Astrocyte (in vitro differentiated cells and primary cell): ENCODE measurements around the gene NKX1-1. TPM values are rescaled to one million over a fixed set of nuclear protein-coding genes. Genes with fewer than 3 reads are reported as not detected.

Source experiments
- DNase-seq: peaks from one replicate; pipeline ENCODE4 v3.0.0-alpha.2; 2010; ENCODE audit warnings: low read depth
- FAIRE-seq: peaks from 2 replicates; lab custom pipeline; 2011; peaks lifted over from hg19 to GRCh38; lab: Jason Lieb, UNC
- H2AFZ ChIP-seq: 2 replicates; pipeline ENCODE4 v1.6.0; 2012; ENCODE audit warnings: low read depth, low read length, inconsistent platforms
- H3K27ac ChIP-seq: 2 replicates; pipeline ENCODE4 v1.5.1; 2011; ENCODE audit warnings: low read depth, low read length, inconsistent platforms
- H3K27me3 ChIP-seq: 2 replicates; pipeline ENCODE4 v1.6.0; 2011; ENCODE audit warnings: low read length, inconsistent platforms; ENCODE audit not compliant: insufficient read depth
- H3K36me3 ChIP-seq: 2 replicates; pipeline ENCODE4 v1.5.1; 2011; ENCODE audit warnings: low read length, inconsistent platforms; ENCODE audit not compliant: insufficient read depth
- H3K4me1 ChIP-seq: 2 replicates; pipeline ENCODE4 v1.5.1; 2011; ENCODE audit warnings: low read length, inconsistent platforms; ENCODE audit not compliant: insufficient read depth
- H3K4me2 ChIP-seq: 2 replicates; pipeline ENCODE4 v1.6.0; 2012; ENCODE audit warnings: low read length, inconsistent platforms
- H3K4me3 ChIP-seq: 2 replicates; pipeline ENCODE4 v1.5.1; 2011; ENCODE audit warnings: low read depth, mild to moderate bottlenecking, low read length, inconsistent platforms; ENCODE audit not compliant: insufficient read depth
- H3K79me2 ChIP-seq: 2 replicates; pipeline ENCODE4 v1.6.0; 2012; ENCODE audit warnings: mild to moderate bottlenecking, low read length, inconsistent platforms; ENCODE audit not compliant: insufficient read depth
- H3K9ac ChIP-seq: 2 replicates; pipeline ENCODE4 v1.6.0; 2012; ENCODE audit warnings: mild to moderate bottlenecking, low read length, inconsistent platforms
- H3K9me3 ChIP-seq: 2 replicates; pipeline ENCODE4 v1.5.1; 2012; ENCODE audit warnings: low read depth, mild to moderate bottlenecking, low read length, inconsistent platforms; ENCODE audit not compliant: insufficient read depth
- H4K20me1 ChIP-seq: 2 replicates; pipeline ENCODE4 v1.6.0; 2012; ENCODE audit warnings: low read length, inconsistent platforms; ENCODE audit not compliant: insufficient read depth
- H3K27ac Mint-ChIP-seq: one replicate; pipeline ENCODE4 v1.8.0; 2021; ENCODE audit warnings: mild to moderate bottlenecking, mixed read lengths; ENCODE audit not compliant: unreplicated experiment
- H3K27me3 Mint-ChIP-seq: one replicate; pipeline ENCODE4 v1.8.0; 2021; ENCODE audit warnings: low read depth, mixed read lengths; ENCODE audit not compliant: unreplicated experiment
- H3K36me3 Mint-ChIP-seq: one replicate; pipeline ENCODE4 v1.8.0; 2021; ENCODE audit warnings: low read depth, mixed read lengths; ENCODE audit not compliant: unreplicated experiment
- H3K4me1 Mint-ChIP-seq: one replicate; pipeline ENCODE4 v1.8.0; 2021; ENCODE audit warnings: low read depth, mixed read lengths; ENCODE audit not compliant: unreplicated experiment
- H3K4me3 Mint-ChIP-seq: one replicate; pipeline ENCODE4 v1.8.0; 2021; ENCODE audit warnings: mild to moderate bottlenecking, moderate library complexity, mixed read lengths; ENCODE audit not compliant: unreplicated experiment
- H3K9me3 Mint-ChIP-seq: one replicate; pipeline ENCODE4 v1.8.0; 2021; ENCODE audit warnings: mild to moderate bottlenecking, mixed read lengths; ENCODE audit not compliant: unreplicated experiment
- EZH2 ChIP-seq: IDR thresholded peaks from 2 replicates; pipeline ENCODE4 v1.6.1; 2012; ENCODE audit warnings: mild to moderate bottlenecking, low read length, inconsistent platforms; ENCODE audit not compliant: insufficient read depth
- total RNA-seq: library from RNA; stranded (reverse); gene quantifications from 2 replicates; pipeline ENCODE4 v1.2.1, GENCODE V29; 2021
- TF ChIP-seq, protein P1 (sequence below): IDR thresholded peaks from 2 replicates; pipeline ENCODE4 v1.5.1; 2011; ENCODE audit warnings: low read depth, mild to moderate bottlenecking, inconsistent platforms, low read length, moderate library complexity; ENCODE audit not compliant: insufficient read depth

NKX1-1 gene
- total RNA-seq, 1 donor from 2014 or later = not detected

DNA sequence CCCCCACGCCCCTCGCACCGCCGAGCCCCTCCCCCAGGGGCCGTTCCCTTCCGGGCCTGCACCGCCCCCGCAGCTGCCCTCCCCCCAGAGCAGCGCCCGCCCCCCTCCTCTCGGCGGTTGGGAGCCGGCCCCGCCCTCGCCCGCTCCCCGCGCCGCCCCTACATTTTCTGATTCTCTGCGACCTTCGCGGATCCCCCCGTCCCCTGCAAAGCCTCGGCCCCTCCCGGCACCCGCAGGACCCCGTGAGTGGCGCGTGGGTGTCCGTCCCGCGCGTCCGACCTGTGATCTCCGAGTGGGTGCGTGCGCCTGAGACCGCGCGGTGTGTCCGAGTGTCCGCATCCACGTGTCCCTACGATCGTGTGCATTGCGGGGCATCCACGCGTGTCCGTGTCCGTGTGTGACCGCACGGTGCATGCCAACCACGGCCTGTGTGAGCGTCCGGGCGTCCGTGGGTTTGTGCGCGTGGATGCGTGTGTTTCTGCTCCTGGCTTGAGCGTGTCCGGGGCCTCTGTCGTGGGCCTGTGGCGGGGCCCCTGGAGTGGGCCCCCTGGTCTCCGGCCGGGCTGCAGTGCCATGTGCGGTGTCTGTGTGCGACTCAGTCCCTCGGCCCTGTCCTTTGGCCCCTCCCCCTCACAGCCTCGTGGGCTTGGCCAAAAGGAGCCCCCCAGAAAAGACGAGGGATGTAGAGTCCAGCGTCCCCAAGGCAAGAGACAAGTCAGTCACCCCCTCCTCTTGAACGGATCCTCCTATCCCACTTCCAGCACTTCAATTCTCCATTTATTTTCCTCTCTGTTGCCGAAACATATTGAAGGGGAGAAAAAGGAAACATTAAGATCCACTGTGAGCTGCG is 8.8 kb upstream of the NKX1-1 start:
- H3K4me3 Mint-ChIP-seq = no peak overlapping the region

DNA sequence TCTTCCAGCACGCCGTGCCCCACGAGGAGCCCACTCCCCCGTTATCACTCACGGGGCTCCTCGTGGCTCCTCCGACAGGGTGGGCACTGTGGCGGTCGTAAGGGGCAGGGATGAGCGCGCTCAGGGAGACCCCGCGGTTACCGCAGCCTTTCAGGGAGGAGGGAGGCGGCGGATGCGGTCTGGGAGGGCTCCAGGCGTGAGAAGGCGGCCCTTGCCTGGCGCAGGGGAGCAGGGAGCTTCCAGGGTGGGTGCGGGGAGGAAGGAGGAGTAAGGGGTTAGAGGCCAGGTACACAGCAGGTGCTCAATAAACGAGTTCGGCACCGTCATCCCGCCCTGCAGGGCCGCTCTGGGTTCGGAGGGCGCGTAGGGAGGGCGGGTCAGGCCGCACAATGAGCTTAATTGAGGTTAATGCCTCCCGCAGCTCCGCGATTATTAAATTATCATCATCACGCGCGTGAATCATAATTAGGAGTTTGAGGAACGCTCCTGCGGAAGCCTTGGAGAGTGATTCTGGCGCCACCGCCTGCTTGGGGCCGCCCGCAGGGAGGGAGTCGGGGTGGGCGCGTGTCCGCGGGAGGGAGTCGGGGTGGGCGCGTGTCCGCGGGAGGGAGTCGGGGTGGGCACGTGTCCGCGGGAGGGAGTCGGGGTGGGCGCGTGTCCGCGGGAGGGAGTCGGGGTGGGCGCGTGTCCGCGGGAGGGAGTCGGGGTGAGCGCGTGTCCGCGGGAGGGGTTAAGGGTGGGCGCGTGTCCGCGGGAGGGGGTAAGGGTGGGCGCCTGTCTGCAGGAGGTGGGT is 7.6 kb upstream of the NKX1-1 start:
- Histone ChIP-seq H3K4me3 (no peak overlapping the region), H3K27me3 (peaks cover 33% of the 10 kb centered on the region), H3K9me3 (no peaks in the 10 kb centered on the region), H3K27ac (no peak overlapping the region), H3K36me3 (no peaks in the 10 kb centered on the region), H4K20me1 (peaks cover 8% of the 10 kb centered on the region), H3K79me2 (no peaks in the 10 kb centered on the region), H3K9ac (no peak overlapping the region), H2AFZ (no peak overlapping the region), H3K4me1 (no peaks in the 10 kb centered on the region), H3K4me2 (no peak overlapping the region)
- Mint-ChIP-seq H3K4me1 (no peaks in the 10 kb centered on the region), H3K27me3 (peaks cover 62% of the 10 kb centered on the region), H3K9me3 (no peaks in the 10 kb centered on the region), H3K27ac (no peak overlapping the region), H3K4me3 (no peak overlapping the region), H3K36me3 (no peaks in the 10 kb centered on the region)
- peak; percentile 54 for TF ChIP-seq EZH2
- TF ChIP-seq, protein P1, sequence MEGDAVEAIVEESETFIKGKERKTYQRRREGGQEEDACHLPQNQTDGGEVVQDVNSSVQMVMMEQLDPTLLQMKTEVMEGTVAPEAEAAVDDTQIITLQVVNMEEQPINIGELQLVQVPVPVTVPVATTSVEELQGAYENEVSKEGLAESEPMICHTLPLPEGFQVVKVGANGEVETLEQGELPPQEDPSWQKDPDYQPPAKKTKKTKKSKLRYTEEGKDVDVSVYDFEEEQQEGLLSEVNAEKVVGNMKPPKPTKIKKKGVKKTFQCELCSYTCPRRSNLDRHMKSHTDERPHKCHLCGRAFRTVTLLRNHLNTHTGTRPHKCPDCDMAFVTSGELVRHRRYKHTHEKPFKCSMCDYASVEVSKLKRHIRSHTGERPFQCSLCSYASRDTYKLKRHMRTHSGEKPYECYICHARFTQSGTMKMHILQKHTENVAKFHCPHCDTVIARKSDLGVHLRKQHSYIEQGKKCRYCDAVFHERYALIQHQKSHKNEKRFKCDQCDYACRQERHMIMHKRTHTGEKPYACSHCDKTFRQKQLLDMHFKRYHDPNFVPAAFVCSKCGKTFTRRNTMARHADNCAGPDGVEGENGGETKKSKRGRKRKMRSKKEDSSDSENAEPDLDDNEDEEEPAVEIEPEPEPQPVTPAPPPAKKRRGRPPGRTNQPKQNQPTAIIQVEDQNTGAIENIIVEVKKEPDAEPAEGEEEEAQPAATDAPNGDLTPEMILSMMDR = no peak
- FAIRE-seq = no peak
- DNase-seq = no peak

More for the DNA sequence above, 8.8 kb upstream of the NKX1-1 start:
- no peak for DNase-seq
- H3K4me1 Mint-ChIP-seq = no peaks in the 10 kb centered on the region
- no peak for FAIRE-seq
- no peaks in the 10 kb centered on the region for H3K36me3 Mint-ChIP-seq
- Histone ChIP-seq H4K20me1 (peaks cover 8% of the 10 kb centered on the region), H3K9ac (no peak overlapping the region), H3K4me2 (no peak overlapping the region), H3K79me2 (no peaks in the 10 kb centered on the region), H3K27ac (no peak overlapping the region), H2AFZ (no peak overlapping the region), H3K4me1 (no peaks in the 10 kb centered on the region), H3K36me3 (no peaks in the 10 kb centered on the region), H3K9me3 (no peaks in the 10 kb centered on the region), H3K27me3 (peaks cover 24% of the 10 kb centered on the region), H3K4me3 (no peak overlapping the region)
- no peaks in the 10 kb centered on the region for H3K9me3 Mint-ChIP-seq
- H3K27me3 Mint-ChIP-seq = peaks cover 66% of the 10 kb centered on the region
- no peak overlapping the region for H3K27ac Mint-ChIP-seq
- TF ChIP-seq, protein P1 = no peak
- TF ChIP-seq EZH2 = peak; percentile 41
